D341Med (cell line): Measurements from ENCODE around the gene SYT2.
"Not testable (repeated sequence)": the region's sequence is repeated elsewhere in the genome, so short reads cannot be mapped to it uniquely, and the experiment has no call there.

Experiments used
- DNase-seq: peaks from one replicate; pipeline ENCODE4 v3.0.0; 2012; ENCODE audit warnings: low spot score

The SYT2 gene

GRCh38 chr1:202643397-202644218 lies 66.6 kb downstream of the SYT2 start:
- DNase-seq: peak; percentile 66

- DNase-seq: peak; percentile 57
These were observed 67.5 kb downstream of the SYT2 start for GRCh38 chr1:202642619-202643291.

- no peak for DNase-seq
These were observed 68.0 kb downstream of the SYT2 start for GRCh38 chr1:202642212-202642611.

- DNase-seq: no peak
These were observed 70.8 kb downstream of the SYT2 start for GRCh38 chr1:202639500-202639899.

GRCh38 chr1:202638701-202639305 lies 71.5 kb downstream of the SYT2 start:
- DNase-seq: not testable (repeated sequence)

GRCh38 chr1:202638019-202638700 lies 72.1 kb downstream of the SYT2 start:
- DNase-seq: no peak

- DNase-seq: not testable (repeated sequence)
These were observed 72.8 kb downstream of the SYT2 start for GRCh38 chr1:202637321-202638018.

- DNase-seq: not testable (repeated sequence)
These were observed 74.1 kb downstream of the SYT2 start for GRCh38 chr1:202636171-202636570.

GRCh38 chr1:202632241-202632640 lies 78.0 kb downstream of the SYT2 start:
- DNase-seq: no peak

- no peak for DNase-seq
These were observed 79.0 kb downstream of the SYT2 start for GRCh38 chr1:202631076-202631923.

GRCh38 chr1:202630541-202630940 lies 79.7 kb downstream of the SYT2 start:
- DNase-seq: no peak

GRCh38 chr1:202630096-202630495 lies 80.2 kb downstream of the SYT2 start:
- not testable (repeated sequence) for DNase-seq

- not testable (repeated sequence) for DNase-seq
These were observed 80.9 kb downstream of the SYT2 start for GRCh38 chr1:202629257-202629811.

GRCh38 chr1:202628646-202629215 lies 81.5 kb downstream of the SYT2 start:
- DNase-seq: no peak

GRCh38 chr1:202627841-202628565 lies 82.3 kb downstream of the SYT2 start:
- DNase-seq: no peak

GRCh38 chr1:202627036-202627435 lies 83.2 kb downstream of the SYT2 start:
- not testable (repeated sequence) for DNase-seq

- peak; percentile 92 for DNase-seq
These were observed 84.6 kb downstream of the SYT2 start for GRCh38 chr1:202625416-202626360.

- DNase-seq: no peak
These were observed 85.5 kb downstream of the SYT2 start for GRCh38 chr1:202624781-202625108.
